ENCODE results near the gene PSD4.

The PSD4 gene

DNA sequence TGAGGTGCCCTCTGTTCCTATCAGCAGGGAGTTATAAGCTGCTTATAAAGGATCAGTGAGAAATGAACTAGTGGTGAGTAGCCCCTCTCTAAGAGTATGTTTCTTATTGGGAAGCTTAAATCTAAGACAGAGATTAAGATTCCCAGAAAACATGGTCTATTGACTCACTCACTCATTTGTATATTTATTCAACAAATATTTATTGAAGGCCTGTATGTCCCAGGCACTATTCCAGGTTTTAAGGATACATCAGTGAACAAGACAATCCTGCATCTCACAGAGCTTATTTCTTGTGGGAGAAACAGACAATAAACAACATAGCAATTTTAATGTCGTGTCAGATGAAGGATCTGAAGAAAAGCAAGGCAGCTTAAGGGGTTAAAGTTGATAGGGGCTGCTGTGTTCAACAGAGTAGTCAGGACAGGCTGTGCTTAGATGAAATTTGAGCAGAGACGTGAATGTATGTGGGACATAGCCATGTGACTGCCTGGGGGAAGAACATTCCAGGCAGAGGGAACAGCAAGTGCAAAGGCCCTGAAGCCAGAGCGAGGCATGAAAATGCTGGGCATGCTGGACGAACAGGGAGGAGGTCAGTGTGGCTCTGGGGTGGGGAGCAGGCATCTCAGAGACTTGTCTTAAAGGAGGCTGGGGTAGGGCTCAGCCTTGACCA, 14.8 kb upstream of the PSD4 start:
- no peak for DNase-seq
- TF ChIP-seq EZH2phosphoT487 (IDR thresholded peaks at IDR 0.05; ENCODE audit: low read length) (no peak), EZH2 (optimal IDR thresholded peaks at IDR 0.05; ENCODE audit: low read depth, low read length) (no peak)
- TF ChIP-seq, protein P1, sequence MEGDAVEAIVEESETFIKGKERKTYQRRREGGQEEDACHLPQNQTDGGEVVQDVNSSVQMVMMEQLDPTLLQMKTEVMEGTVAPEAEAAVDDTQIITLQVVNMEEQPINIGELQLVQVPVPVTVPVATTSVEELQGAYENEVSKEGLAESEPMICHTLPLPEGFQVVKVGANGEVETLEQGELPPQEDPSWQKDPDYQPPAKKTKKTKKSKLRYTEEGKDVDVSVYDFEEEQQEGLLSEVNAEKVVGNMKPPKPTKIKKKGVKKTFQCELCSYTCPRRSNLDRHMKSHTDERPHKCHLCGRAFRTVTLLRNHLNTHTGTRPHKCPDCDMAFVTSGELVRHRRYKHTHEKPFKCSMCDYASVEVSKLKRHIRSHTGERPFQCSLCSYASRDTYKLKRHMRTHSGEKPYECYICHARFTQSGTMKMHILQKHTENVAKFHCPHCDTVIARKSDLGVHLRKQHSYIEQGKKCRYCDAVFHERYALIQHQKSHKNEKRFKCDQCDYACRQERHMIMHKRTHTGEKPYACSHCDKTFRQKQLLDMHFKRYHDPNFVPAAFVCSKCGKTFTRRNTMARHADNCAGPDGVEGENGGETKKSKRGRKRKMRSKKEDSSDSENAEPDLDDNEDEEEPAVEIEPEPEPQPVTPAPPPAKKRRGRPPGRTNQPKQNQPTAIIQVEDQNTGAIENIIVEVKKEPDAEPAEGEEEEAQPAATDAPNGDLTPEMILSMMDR (IDR thresholded peaks at IDR 0.05; ENCODE audit: low read length): no peak
- H3K9ac ChIP-seq (ENCODE audit: low read length): no peak overlapping the region
- H3K9me3 ChIP-seq (replicated peaks; ENCODE audit: insufficient read depth, low read length): no peaks in the 10 kb centered on the region
- H3K4me1 ChIP-seq (ENCODE audit: low read length): peaks cover 4% of the 10 kb centered on the region; the same call in 1 of the 2 replicates
- no peak overlapping the region for H3K27ac ChIP-seq (ENCODE audit: low read length)
- H4K20me1 ChIP-seq (ENCODE audit: insufficient read depth, low read length): no peaks in the 10 kb centered on the region
- no peaks in the 10 kb centered on the region for H3F3A ChIP-seq (ENCODE audit: insufficient read depth, low read length)
- H3K9me2 ChIP-seq (replicated peaks; ENCODE audit: insufficient read depth, low read length): no peaks in the 10 kb centered on the region
- H3K36me3 ChIP-seq (replicated peaks; ENCODE audit: insufficient read depth, low read length): no peaks in the 10 kb centered on the region
- no peak overlapping the region for H3K4me2 ChIP-seq (ENCODE audit: low read depth, low read length)
- H3K79me2 ChIP-seq (ENCODE audit: low read length): no peaks in the 10 kb centered on the region
- H3K27me3 ChIP-seq (replicated peaks; ENCODE audit: insufficient read depth, low read length): no peaks in the 10 kb centered on the region
- no peak overlapping the region for H3K4me3 ChIP-seq (ENCODE audit: low read length)
- no peak overlapping the region for H2AFZ ChIP-seq (ENCODE audit: low read length)

DNA sequence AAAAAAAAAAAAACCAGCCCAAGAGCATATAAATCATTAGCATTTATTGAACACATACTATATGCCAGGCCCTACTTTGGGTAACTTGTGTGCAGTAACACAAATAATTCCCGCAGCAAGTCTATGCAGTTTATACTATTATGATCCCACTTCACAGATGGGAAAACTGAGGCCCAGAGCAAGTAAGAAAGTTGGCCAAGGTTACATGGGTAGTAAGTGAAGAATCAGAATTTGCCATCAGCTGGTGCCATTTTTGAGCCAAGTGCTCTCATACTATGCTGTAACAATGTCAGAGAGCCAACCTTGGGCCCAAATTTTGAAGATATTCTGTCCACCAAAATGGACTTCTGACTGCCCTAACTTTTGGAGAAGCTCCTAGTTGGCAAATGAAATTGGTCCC, 13.5 kb upstream of the PSD4 start:
- no peak overlapping the region for H3K27ac ChIP-seq (ENCODE audit: low read length)
- TF ChIP-seq EZH2phosphoT487 (IDR thresholded peaks at IDR 0.05; ENCODE audit: low read length) (no peak), EZH2 (optimal IDR thresholded peaks at IDR 0.05; ENCODE audit: low read depth, low read length) (no peak)
- TF ChIP-seq, protein P1 (IDR thresholded peaks at IDR 0.05; ENCODE audit: low read length): no peak

DNA sequence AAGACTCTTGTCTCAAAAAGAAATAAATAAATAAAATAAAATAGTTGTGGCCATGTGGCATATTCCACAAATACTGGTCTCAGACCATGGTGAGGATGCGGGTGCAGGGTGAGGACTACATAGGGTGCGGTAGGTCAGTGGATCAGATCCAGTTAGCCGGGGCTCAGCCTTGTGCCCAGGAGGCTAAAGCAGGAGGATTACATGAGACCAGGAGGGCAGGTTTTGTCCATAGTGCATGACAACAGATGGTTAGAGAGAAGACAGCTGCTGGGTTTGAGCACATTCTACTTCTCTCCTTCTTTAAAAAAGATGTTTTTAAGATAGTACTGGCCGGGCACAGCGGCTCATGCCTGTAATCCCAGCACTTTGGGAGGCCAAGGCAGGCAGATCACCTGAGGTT, 12.8 kb upstream of the PSD4 start:
- H3K9ac ChIP-seq (ENCODE audit: low read length): no peak overlapping the region
- H3K4me1 ChIP-seq (ENCODE audit: low read length): peaks cover 4% of the 10 kb centered on the region; the same call in 1 of the 2 replicates
- no peaks in the 10 kb centered on the region for H3K79me2 ChIP-seq (ENCODE audit: low read length)
- no peak for DNase-seq
- H3K4me2 ChIP-seq (ENCODE audit: low read depth, low read length): no peak overlapping the region
- TF ChIP-seq EZH2 (optimal IDR thresholded peaks at IDR 0.05; ENCODE audit: low read depth, low read length) (no peak), EZH2phosphoT487 (IDR thresholded peaks at IDR 0.05; ENCODE audit: low read length) (no peak)
- TF ChIP-seq, protein P1 (IDR thresholded peaks at IDR 0.05; ENCODE audit: low read length): no peak
- H3K9me3 ChIP-seq (replicated peaks; ENCODE audit: insufficient read depth, low read length): no peaks in the 10 kb centered on the region
- H3K4me3 ChIP-seq (ENCODE audit: low read length): no peak overlapping the region
- H4K20me1 ChIP-seq (ENCODE audit: insufficient read depth, low read length): no peaks in the 10 kb centered on the region
- no peak overlapping the region for H3K27ac ChIP-seq (ENCODE audit: low read length)
- H3F3A ChIP-seq (ENCODE audit: insufficient read depth, low read length): no peaks in the 10 kb centered on the region
- no peaks in the 10 kb centered on the region for H3K27me3 ChIP-seq (replicated peaks; ENCODE audit: insufficient read depth, low read length)
- H2AFZ ChIP-seq (ENCODE audit: low read length): no peak overlapping the region
- H3K36me3 ChIP-seq (replicated peaks; ENCODE audit: insufficient read depth, low read length): no peaks in the 10 kb centered on the region
- no peaks in the 10 kb centered on the region for H3K9me2 ChIP-seq (replicated peaks; ENCODE audit: insufficient read depth, low read length)

More for the DNA sequence above, 13.5 kb upstream of the PSD4 start:
- no peaks in the 10 kb centered on the region for H3K9me2 ChIP-seq (replicated peaks; ENCODE audit: insufficient read depth, low read length)
- no peaks in the 10 kb centered on the region for H3K79me2 ChIP-seq (ENCODE audit: low read length)
- no peaks in the 10 kb centered on the region for H3K9me3 ChIP-seq (replicated peaks; ENCODE audit: insufficient read depth, low read length)
- no peaks in the 10 kb centered on the region for H4K20me1 ChIP-seq (ENCODE audit: insufficient read depth, low read length)
- H2AFZ ChIP-seq (ENCODE audit: low read length): no peak overlapping the region
- no peaks in the 10 kb centered on the region for H3K27me3 ChIP-seq (replicated peaks; ENCODE audit: insufficient read depth, low read length)
- DNase-seq: no peak
- no peak overlapping the region for H3K4me2 ChIP-seq (ENCODE audit: low read depth, low read length)
- no peak overlapping the region for H3K9ac ChIP-seq (ENCODE audit: low read length)
- peaks cover 4% of the 10 kb centered on the region; the same call in 1 of the 2 replicates for H3K4me1 ChIP-seq (ENCODE audit: low read length)
- H3K4me3 ChIP-seq (ENCODE audit: low read length): no peak overlapping the region
- H3F3A ChIP-seq (ENCODE audit: insufficient read depth, low read length): no peaks in the 10 kb centered on the region
- no peaks in the 10 kb centered on the region for H3K36me3 ChIP-seq (replicated peaks; ENCODE audit: insufficient read depth, low read length)
